ENCODE results near the gene PKMYT1.

GRCh38 chr16:3007059-3007956, 27.1 kb upstream of the PKMYT1 start:
- TF ChIP-seq POLR2AphosphoS5 (IDR thresholded peaks at IDR 0.05; ENCODE audit: low read depth, low read length), result no peak
- TF ChIP-seq POLR2A (IDR thresholded peaks at IDR 0.05; ENCODE audit: low read depth, low read length), result no peak
- TF ChIP-seq TAF1 (IDR thresholded peaks at IDR 0.05; ENCODE audit: low read depth, low read length), result no peak
- no peak for TF ChIP-seq SPI1 (IDR thresholded peaks at IDR 0.05; ENCODE audit: low read depth, low read length)
- TF ChIP-seq POU2F2 (IDR thresholded peaks at IDR 0.05; ENCODE audit: low read depth, low read length), result no peak
- TF ChIP-seq PAX5 (IDR thresholded peaks at IDR 0.05; ENCODE audit: insufficient read depth, low read length, severe bottlenecking), result no peak

Measured in GM12891 (cell line).